ENCODE results near the gene SLX4. TPM values are rescaled to one million over a fixed set of nuclear protein-coding genes. Genes with fewer than 3 reads are reported as not detected.
A peak's percentile ranks its signal among the peaks of the same experiment; 100 is the strongest.

SLX4 gene
- total and polyA plus RNA-seq, 8 donors = 0.95 to 3.4 (median 1.8) TPM

DNA sequence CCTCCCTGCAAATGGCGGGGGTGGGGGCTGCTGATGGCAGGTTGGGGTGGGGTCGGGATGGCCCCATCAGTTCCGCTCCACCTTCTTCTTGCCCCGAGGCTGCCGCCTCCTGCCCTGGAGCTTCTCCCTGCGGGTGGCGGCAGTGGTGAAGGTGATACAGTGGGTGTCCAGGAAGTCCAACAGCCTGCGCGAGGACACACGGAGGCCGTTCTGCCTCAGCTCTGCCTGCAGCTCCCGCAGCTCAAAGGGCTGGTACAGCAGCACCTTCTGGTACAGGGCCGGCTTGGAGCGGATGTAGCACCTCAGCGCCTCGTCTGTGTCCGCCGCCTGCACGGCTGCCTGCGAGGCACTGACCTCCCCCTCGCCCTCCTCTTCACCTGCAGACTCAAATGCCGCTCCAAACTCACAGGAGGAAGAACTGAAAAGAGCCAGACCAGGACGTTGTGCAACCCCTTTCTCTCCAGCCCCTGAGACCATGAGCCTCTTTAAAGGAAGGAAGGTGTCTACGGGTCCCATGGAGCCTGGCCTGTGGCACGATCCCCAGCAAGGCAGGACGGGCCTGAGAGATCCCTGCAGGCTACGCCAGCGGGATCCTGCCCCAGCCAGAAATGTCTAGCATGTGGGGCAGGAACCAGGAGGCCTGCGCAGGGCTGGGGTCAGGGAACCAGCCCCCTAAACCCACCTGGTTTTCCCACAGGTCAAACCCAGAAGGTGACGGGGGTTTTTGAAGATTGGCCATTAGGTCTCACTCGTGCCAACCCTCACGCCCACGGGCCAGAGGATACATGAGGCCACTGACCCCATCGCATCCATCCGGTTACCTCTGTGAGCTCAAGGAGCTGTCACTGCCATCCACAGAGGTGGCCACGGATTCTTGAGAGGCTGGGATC lies 28.9 kb downstream of the SLX4 start:
- H3K9me3 ChIP-seq = no peaks in the 10 kb centered on the region
- H3K27me3 ChIP-seq = no peaks in the 10 kb centered on the region
- FAIRE-seq (no peak), DNase-seq (peak in 1 of 6 donors; percentile 46), ATAC-seq (no peak)
- intact Hi-C loops (cut with DNase I) = no loop called here
- H3K4me1 ChIP-seq = no peaks in the 10 kb centered on the region
- no peaks in the 10 kb centered on the region for H3K36me3 ChIP-seq
- TF ChIP-seq, protein P1, sequence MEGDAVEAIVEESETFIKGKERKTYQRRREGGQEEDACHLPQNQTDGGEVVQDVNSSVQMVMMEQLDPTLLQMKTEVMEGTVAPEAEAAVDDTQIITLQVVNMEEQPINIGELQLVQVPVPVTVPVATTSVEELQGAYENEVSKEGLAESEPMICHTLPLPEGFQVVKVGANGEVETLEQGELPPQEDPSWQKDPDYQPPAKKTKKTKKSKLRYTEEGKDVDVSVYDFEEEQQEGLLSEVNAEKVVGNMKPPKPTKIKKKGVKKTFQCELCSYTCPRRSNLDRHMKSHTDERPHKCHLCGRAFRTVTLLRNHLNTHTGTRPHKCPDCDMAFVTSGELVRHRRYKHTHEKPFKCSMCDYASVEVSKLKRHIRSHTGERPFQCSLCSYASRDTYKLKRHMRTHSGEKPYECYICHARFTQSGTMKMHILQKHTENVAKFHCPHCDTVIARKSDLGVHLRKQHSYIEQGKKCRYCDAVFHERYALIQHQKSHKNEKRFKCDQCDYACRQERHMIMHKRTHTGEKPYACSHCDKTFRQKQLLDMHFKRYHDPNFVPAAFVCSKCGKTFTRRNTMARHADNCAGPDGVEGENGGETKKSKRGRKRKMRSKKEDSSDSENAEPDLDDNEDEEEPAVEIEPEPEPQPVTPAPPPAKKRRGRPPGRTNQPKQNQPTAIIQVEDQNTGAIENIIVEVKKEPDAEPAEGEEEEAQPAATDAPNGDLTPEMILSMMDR (IDR thresholded peaks at IDR 0.05) = no peak
- H3K4me3 ChIP-seq = no peak overlapping the region
- WGBS, 2 donors = 91 to 93% methylated on average over 36 of the region's 36 CpGs
- H3K27ac ChIP-seq = no peak overlapping the region

DNA sequence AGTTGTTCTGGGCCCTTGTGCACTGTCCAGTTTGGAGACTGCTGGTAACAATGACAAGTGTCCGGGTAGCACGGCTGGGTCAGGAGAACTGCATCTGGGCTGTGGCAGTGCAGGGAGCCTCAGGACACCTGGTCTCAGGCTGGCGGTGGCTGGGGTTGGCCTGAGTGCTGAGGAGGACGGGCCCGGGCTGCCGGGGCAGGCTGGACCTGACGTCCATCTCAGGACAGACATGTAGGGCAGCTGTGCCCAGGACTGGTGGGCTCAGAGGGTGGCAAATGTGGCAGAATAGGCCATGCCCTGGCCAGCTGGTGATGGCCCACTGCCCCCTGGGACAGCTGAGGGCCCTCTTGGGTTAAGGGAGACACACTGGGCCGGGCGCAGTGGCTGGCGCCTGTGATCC lies 30.0 kb downstream of the SLX4 start:
- no peak overlapping the region for H3K27ac ChIP-seq
- ATAC-seq (no peak), DNase-seq (peak in 1 of 6 donors; percentile 59), FAIRE-seq (no peak)
- intact Hi-C loops (cut with DNase I) = no loop called here
- no peaks in the 10 kb centered on the region for H3K36me3 ChIP-seq
- H3K4me3 ChIP-seq = no peak overlapping the region
- 95 to 96% methylated on average over 10 of the region's 10 CpGs for WGBS, 2 donors
- H3K4me1 ChIP-seq = no peaks in the 10 kb centered on the region
- H3K27me3 ChIP-seq = no peaks in the 10 kb centered on the region
- H3K9me3 ChIP-seq = no peaks in the 10 kb centered on the region
- TF ChIP-seq, protein P1 (IDR thresholded peaks at IDR 0.05) = no peak

DNA sequence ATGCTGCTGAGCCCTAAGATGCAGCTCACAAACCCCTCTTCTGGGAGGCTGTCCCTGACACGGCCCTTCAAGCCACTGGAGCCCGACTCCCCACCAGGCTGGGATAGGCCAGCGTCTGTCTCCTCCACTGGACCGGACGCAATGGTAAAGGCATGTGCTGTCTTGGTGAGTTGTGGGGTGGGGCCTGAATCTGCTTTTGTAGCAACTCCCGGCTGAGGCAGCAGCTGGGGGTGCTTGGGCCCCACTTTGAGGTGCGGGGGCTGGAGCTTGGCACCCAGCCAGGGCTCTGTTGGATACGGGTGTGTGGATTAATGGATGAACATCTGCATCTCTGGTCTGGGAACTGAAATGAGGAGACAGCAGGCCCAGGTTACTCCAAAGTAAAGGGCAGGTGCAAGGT lies 30.7 kb downstream of the SLX4 start:
- intact Hi-C loops (cut with DNase I) = no loop called here
- TF ChIP-seq, protein P1 (IDR thresholded peaks at IDR 0.05) = no peak
- Histone ChIP-seq H3K27ac (no peak overlapping the region), H3K4me1 (no peaks in the 10 kb centered on the region), H3K27me3 (no peaks in the 10 kb centered on the region), H3K9me3 (no peaks in the 10 kb centered on the region), H3K36me3 (no peaks in the 10 kb centered on the region), H3K4me3 (no peak overlapping the region)
- WGBS, 2 donors = 84 to 89% methylated on average over 8 of the region's 8 CpGs
- FAIRE-seq (no peak), DNase-seq (no peak), ATAC-seq (no peak)

DNA sequence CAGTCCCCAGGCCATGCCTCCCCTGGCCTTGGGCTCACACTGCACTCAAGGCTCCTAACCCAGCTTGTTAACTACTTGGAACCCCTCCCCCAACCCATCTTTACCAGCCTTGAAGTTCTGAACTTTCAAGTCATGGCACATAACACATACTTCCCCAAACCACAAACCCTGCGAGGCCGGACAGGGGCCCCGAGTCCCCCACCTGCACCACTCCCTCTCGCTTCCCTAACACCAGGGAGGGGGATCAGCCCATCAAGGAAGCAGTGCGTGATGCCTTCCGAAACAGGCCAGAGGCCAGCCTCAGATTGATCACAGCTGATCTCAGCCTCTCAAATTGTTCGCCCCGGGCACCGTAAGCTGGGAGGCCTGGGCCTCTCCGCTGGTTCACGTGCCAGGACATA lies 31.2 kb downstream of the SLX4 start:
- H3K4me3 ChIP-seq = no peak overlapping the region
- no peaks in the 10 kb centered on the region for H3K4me1 ChIP-seq
- no peaks in the 10 kb centered on the region for H3K27me3 ChIP-seq
- intact Hi-C loops (cut with DNase I) = no loop called here
- FAIRE-seq (no peak), DNase-seq (no peak), ATAC-seq (no peak)
- no peaks in the 10 kb centered on the region for H3K36me3 ChIP-seq
- no peaks in the 10 kb centered on the region for H3K9me3 ChIP-seq
- WGBS, 2 donors = 87 to 90% methylated on average over 11 of the region's 11 CpGs
- H3K27ac ChIP-seq = no peak overlapping the region
- TF ChIP-seq, protein P1 (IDR thresholded peaks at IDR 0.05) = no peak

DNA sequence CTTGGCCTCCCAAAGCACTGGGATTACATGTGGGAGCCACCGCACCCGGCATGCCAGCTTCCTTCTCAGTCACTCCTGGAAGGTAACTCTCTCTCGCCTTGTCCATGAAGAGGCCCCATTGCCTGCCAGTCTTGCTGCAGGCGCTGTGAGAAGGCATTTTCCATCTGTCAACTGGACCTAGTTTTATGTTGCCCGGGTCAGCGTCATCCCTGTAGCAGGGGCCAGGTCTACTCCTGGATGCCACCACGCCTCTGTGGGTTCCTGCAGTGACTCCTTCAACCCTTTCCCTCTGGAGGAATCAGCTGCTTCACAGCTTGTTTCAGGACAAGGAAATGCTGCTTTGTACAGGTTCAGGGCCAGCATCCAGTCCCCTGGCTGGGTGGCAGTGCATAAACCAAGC lies 31.6 kb downstream of the SLX4 start:
- H3K27ac ChIP-seq = no peak overlapping the region
- no peaks in the 10 kb centered on the region for H3K36me3 ChIP-seq
- H3K4me1 ChIP-seq = no peaks in the 10 kb centered on the region
- no peak for FAIRE-seq
- no peak for ATAC-seq
- intact Hi-C loops (cut with DNase I) = no loop called here
- 90 to 94% methylated on average over 7 of the region's 7 CpGs for WGBS, 2 donors
- DNase-seq = no peak
- no peaks in the 10 kb centered on the region for H3K27me3 ChIP-seq
- TF ChIP-seq, protein P1 (IDR thresholded peaks at IDR 0.05) = no peak
- H3K4me3 ChIP-seq = no peak overlapping the region
- no peaks in the 10 kb centered on the region for H3K9me3 ChIP-seq
